ENCODE data around the gene MPIG6B. TPM values are rescaled to one million over a fixed set of nuclear protein-coding genes. Genes with fewer than 3 reads are reported as not detected.

Gene MPIG6B
- total RNA-seq, 1 donor from 2014 or later: not detected

DNA sequence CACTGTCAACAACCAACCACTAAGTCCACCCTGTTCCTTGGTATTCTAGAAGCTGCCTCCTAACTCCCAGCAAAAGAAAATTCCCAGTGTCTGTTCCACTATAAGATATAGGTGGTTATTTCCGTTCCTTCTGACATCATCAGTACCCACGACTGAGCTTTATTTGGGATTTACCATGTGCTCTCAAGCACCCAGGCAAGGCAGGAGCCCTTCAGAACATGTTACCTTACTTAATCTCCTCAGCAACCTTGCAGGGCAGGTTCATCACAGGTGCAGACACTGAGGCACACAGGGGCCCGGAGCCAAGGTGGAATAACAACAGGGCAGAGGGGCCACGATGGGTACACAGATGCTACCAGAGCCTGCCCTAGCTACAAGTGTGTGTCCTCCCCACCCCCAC lies 30.8 kb upstream of the MPIG6B start:
- peaks cover 13% of the 10 kb centered on the region for H3K36me3 Mint-ChIP-seq (ENCODE audit: low read depth, unreplicated experiment)
- TF ChIP-seq CTCF (IDR thresholded peaks at IDR 0.05; ENCODE audit: insufficient read depth, low read depth, low read length) (no peak), EZH2 (IDR thresholded peaks at IDR 0.05; ENCODE audit: insufficient read depth, low read length) (no peak)
- Histone ChIP-seq H3K4me1 (ENCODE audit: insufficient read depth, low read length) (peaks cover 5% of the 10 kb centered on the region), H3K9me3 (ENCODE audit: insufficient read depth, low read depth, low read length) (no peaks in the 10 kb centered on the region), H3K9ac (ENCODE audit: low read length) (no peak overlapping the region), H3K79me2 (ENCODE audit: insufficient read depth, low read length) (no peaks in the 10 kb centered on the region), H4K20me1 (ENCODE audit: insufficient read depth, low read length) (peaks cover 11% of the 10 kb centered on the region), H3K4me3 (ENCODE audit: insufficient read depth, low read depth, low read length) (no peak overlapping the region), H3K27me3 (ENCODE audit: insufficient read depth, low read length) (no peaks in the 10 kb centered on the region), H3K4me2 (ENCODE audit: low read length) (no peak overlapping the region), H3K36me3 (ENCODE audit: insufficient read depth, low read length) (peaks cover 29% of the 10 kb centered on the region), H2AFZ (ENCODE audit: low read depth, low read length) (no peak overlapping the region), H3K27ac (ENCODE audit: low read depth, low read length) (no peak overlapping the region)
- H3K27me3 Mint-ChIP-seq (ENCODE audit: low read depth, unreplicated experiment): no peaks in the 10 kb centered on the region
- DNase-seq (ENCODE audit: low read depth) (no peak), FAIRE-seq (no peak)
- no peak overlapping the region for H3K27ac Mint-ChIP-seq (ENCODE audit: unreplicated experiment)
- H3K4me1 Mint-ChIP-seq (ENCODE audit: low read depth, unreplicated experiment): peaks cover 11% of the 10 kb centered on the region
- H3K4me3 Mint-ChIP-seq (ENCODE audit: unreplicated experiment): no peak overlapping the region
- H3K9me3 Mint-ChIP-seq (ENCODE audit: unreplicated experiment): no peaks in the 10 kb centered on the region

DNA sequence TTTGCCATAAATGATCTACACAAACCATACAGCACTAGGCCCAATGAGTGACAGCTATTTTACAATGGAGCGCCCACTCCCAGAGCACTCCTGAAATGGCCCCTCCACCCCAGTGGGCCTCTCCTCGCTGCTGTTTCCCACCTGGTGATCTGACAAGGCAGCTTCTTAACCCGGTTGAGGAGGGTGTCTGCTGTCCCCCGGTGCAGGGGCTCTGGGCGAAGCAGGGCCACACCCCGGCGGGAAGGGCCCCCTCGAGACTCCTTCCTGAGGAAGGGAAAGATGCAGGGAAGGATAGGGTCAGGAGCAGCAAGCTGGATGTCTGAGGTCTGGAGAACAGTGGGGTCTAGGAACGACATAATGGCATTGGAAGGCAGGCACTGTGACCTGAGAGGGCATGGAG lies 30.3 kb upstream of the MPIG6B start:
- Mint-ChIP-seq H3K36me3 (ENCODE audit: low read depth, unreplicated experiment) (peaks cover 11% of the 10 kb centered on the region), H3K4me1 (ENCODE audit: low read depth, unreplicated experiment) (peaks cover 16% of the 10 kb centered on the region), H3K27me3 (ENCODE audit: low read depth, unreplicated experiment) (no peaks in the 10 kb centered on the region), H3K9me3 (ENCODE audit: unreplicated experiment) (no peaks in the 10 kb centered on the region), H3K27ac (ENCODE audit: unreplicated experiment) (no peak overlapping the region), H3K4me3 (ENCODE audit: unreplicated experiment) (no peak overlapping the region)
- no peak for TF ChIP-seq EZH2 (IDR thresholded peaks at IDR 0.05; ENCODE audit: insufficient read depth, low read length)
- no peak for TF ChIP-seq CTCF (IDR thresholded peaks at IDR 0.05; ENCODE audit: insufficient read depth, low read depth, low read length)
- H3K9ac ChIP-seq (ENCODE audit: low read length): no peak overlapping the region
- peaks cover 29% of the 10 kb centered on the region for H3K36me3 ChIP-seq (ENCODE audit: insufficient read depth, low read length)
- DNase-seq (ENCODE audit: low read depth): no peak
- no peak overlapping the region for H2AFZ ChIP-seq (ENCODE audit: low read depth, low read length)
- peaks cover 3% of the 10 kb centered on the region for H3K79me2 ChIP-seq (ENCODE audit: insufficient read depth, low read length)
- no peak overlapping the region for H3K4me2 ChIP-seq (ENCODE audit: low read length)
- H3K4me1 ChIP-seq (ENCODE audit: insufficient read depth, low read length): peaks cover 5% of the 10 kb centered on the region
- FAIRE-seq: no peak
- no peaks in the 10 kb centered on the region for H3K27me3 ChIP-seq (ENCODE audit: insufficient read depth, low read length)
- no peaks in the 10 kb centered on the region for H3K9me3 ChIP-seq (ENCODE audit: insufficient read depth, low read depth, low read length)
- H3K4me3 ChIP-seq (ENCODE audit: insufficient read depth, low read depth, low read length): no peak overlapping the region
- peaks cover 16% of the 10 kb centered on the region for H4K20me1 ChIP-seq (ENCODE audit: insufficient read depth, low read length)
- H3K27ac ChIP-seq (ENCODE audit: low read depth, low read length): no peak overlapping the region

DNA sequence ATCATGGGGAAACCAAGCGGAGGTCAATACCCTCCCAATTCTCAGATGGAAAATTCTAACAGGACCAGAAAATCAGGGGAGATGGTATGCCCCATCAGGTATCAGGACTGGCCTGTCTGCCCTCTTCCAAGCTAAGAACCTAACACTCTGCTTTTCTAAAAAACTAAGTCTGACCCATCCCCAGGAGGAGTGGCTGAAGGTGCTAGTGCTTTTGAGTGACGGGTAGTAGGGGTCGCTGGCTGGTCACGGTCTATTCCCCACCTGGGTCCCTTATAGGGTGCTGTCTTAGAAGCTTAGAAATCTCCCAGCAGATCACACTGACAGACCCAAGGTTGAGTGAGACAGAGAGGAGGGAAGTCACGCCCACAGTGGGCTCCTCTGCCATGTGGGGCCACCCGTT lies 29.6 kb upstream of the MPIG6B start:
- DNase-seq (ENCODE audit: low read depth): no peak
- no peak overlapping the region for H3K27ac ChIP-seq (ENCODE audit: low read depth, low read length)
- peaks cover 8% of the 10 kb centered on the region for H3K36me3 Mint-ChIP-seq (ENCODE audit: low read depth, unreplicated experiment)
- H3K27me3 ChIP-seq (ENCODE audit: insufficient read depth, low read length): no peaks in the 10 kb centered on the region
- H3K36me3 ChIP-seq (ENCODE audit: insufficient read depth, low read length): peaks cover 25% of the 10 kb centered on the region
- H3K27ac Mint-ChIP-seq (ENCODE audit: unreplicated experiment): no peak overlapping the region
- H3K4me1 ChIP-seq (ENCODE audit: insufficient read depth, low read length): peaks cover 5% of the 10 kb centered on the region
- H3K4me3 ChIP-seq (ENCODE audit: insufficient read depth, low read depth, low read length): no peak overlapping the region
- no peaks in the 10 kb centered on the region for H3K9me3 Mint-ChIP-seq (ENCODE audit: unreplicated experiment)
- no peak for FAIRE-seq
- no peaks in the 10 kb centered on the region for H3K27me3 Mint-ChIP-seq (ENCODE audit: low read depth, unreplicated experiment)
- peaks cover 3% of the 10 kb centered on the region for H3K79me2 ChIP-seq (ENCODE audit: insufficient read depth, low read length)
- H3K9me3 ChIP-seq (ENCODE audit: insufficient read depth, low read depth, low read length): no peaks in the 10 kb centered on the region
- no peak overlapping the region for H3K4me3 Mint-ChIP-seq (ENCODE audit: unreplicated experiment)
- H4K20me1 ChIP-seq (ENCODE audit: insufficient read depth, low read length): peaks cover 16% of the 10 kb centered on the region
- TF ChIP-seq EZH2 (IDR thresholded peaks at IDR 0.05; ENCODE audit: insufficient read depth, low read length) (no peak), CTCF (IDR thresholded peaks at IDR 0.05; ENCODE audit: insufficient read depth, low read depth, low read length) (no peak)
- no peak overlapping the region for H3K4me2 ChIP-seq (ENCODE audit: low read length)
- H3K9ac ChIP-seq (ENCODE audit: low read length): no peak overlapping the region
- H2AFZ ChIP-seq (ENCODE audit: low read depth, low read length): no peak overlapping the region
- peaks cover 16% of the 10 kb centered on the region for H3K4me1 Mint-ChIP-seq (ENCODE audit: low read depth, unreplicated experiment)
